Spleen (tissue), 13 donors: ENCODE data around the gene FOXI2. TPM values are rescaled to one million over a fixed set of nuclear protein-coding genes. Genes with fewer than 3 reads are reported as not detected.

ENCODE experiments used
- DNase-seq: peaks from one replicate; pipeline ENCODE4 v3.0.0-alpha.2; 2020
- H3K27ac ChIP-seq, 8 donors: fragments of 200-600 bp; sonication (generic) in 7 of 8; 1 replicate in 4 of 8; 2 replicates in 4 of 8; pipeline versions ENCODE4 v1.5.0 to v1.8.0; 2016 to 2021; ENCODE audit warnings: inconsistent platforms in 4 of 8, mild to moderate bottlenecking in 4 of 8, moderate library complexity in 1 of 8
- H3K27me3 ChIP-seq, 7 donors: fragments of 200-600 bp; sonication (generic) in 6 of 7; replicated peaks in 1 of 7; 1 replicate in 4 of 7; 2 replicates in 3 of 7; pipeline versions ENCODE4 v1.5.0 to v1.8.0; 2016 to 2021; ENCODE audit warnings: inconsistent platforms in 3 of 7, mild to moderate bottlenecking in 1 of 7
- H3K36me3 ChIP-seq, 6 donors: fragments of 200-600 bp; sonication (generic) in 5 of 6; 1 replicate in 4 of 6; 2 replicates in 2 of 6; pipeline versions ENCODE4 v1.5.0 to v1.8.0; 2016 to 2021; ENCODE audit warnings: inconsistent platforms in 2 of 6
- H3K4me1 ChIP-seq, 6 donors: fragments of 200-600 bp; sonication (generic) in 5 of 6; 1 replicate in 3 of 6; 2 replicates in 3 of 6; pipeline versions ENCODE4 v1.5.0 to v1.8.0; 2016 to 2021; ENCODE audit warnings: inconsistent platforms in 3 of 6
- H3K4me3 ChIP-seq, 8 donors: fragments of 200-600 bp; sonication (generic) in 7 of 8; 1 replicate in 4 of 8; 2 replicates in 4 of 8; pipeline versions ENCODE4 v1.5.0 to v1.8.0; 2016 to 2021; ENCODE audit warnings: inconsistent platforms in 4 of 8, mild to moderate bottlenecking in 4 of 8, moderate library complexity in 2 of 8
- H3K9me3 ChIP-seq, 8 donors: fragments of 200-600 bp; sonication (generic) in 7 of 8; 1 replicate in 4 of 8; 2 replicates in 4 of 8; pipeline versions ENCODE4 v1.5.0 to v1.8.0; 2016 to 2021; ENCODE audit warnings: inconsistent platforms in 4 of 8
- POLR2A ChIP-seq, 3 donors: fragments of 450-650 bp; IDR thresholded peaks; one replicate each; pipeline ENCODE4 v1.5.1; 2017; ENCODE audit warnings: antibody characterized with exemption in 3 of 3, mild to moderate bottlenecking in 1 of 3
- POLR2AphosphoS5 ChIP-seq, 3 donors: sonication (generic); formaldehyde crosslinking; IDR thresholded peaks; one replicate each; pipeline ENCODE4 v1.5.1; 2017; ENCODE audit warnings: antibody characterized with exemption in 3 of 3
- WGBS, 5 donors: extraction: QIAGEN DNeasy Blood & Tissue Kit in 3 of 5; methylation state at CpG; one replicate each; pipeline versions ENCODE4 v1.1.5 to v1.1.7; 2013 to 2018; 5-methylcytosine and 5-hydroxymethylcytosine counted together
- intact Hi-C: fragments of 100-400 bp; cut with DNase I; formaldehyde crosslinking; loops from one replicate; pipeline ENCODE4 v1.15.0; 2023; ENCODE audit warnings: low total_unique reads
- long read RNA-seq, 2 donors: transcript quantifications; one replicate each; lab custom pipeline, GENCODE V29; 2026
- polyA plus RNA-seq, 3 donors: library from polyadenylated mRNA; stranded (reverse); fragments of 200-250 nt; gene quantifications; one replicate each; pipeline ENCODE4 v1.2.1, GENCODE V29; 2013
- total RNA-seq, 7 donors: library from RNA; depleted of rRNA in 3 of 7; stranded (reverse); fragments of >200 nt in 3 of 7; fragmentation: NEBNext Ultra II Directional in 4 of 7; extraction: Animal tissue kit (Norgen Biotek cat#: 25700) in 4 of 7; gene quantifications; one replicate each; pipeline versions ENCODE4 v1.1.0 to v1.2.1, GENCODE V29; 2016 to 2021
- TF ChIP-seq, protein P1 (sequence below), 11 experiments: fragments of 200-600 bp in 7 of 11; fragments of 450-650 bp in 4 of 11; sonication (generic) in 4 of 11; IDR thresholded peaks in 8 of 11; conservative IDR thresholded peaks in 3 of 11; 1 replicate in 7 of 11; 2 replicates in 4 of 11; pipeline versions ENCODE4 v1.4.0 to v1.8.0; 2016 to 2021; ENCODE audit warnings: antibody characterized with exemption in 11 of 11, inconsistent platforms in 4 of 11, mild to moderate bottlenecking in 1 of 11
- donor health status: healthy with polysubstance abuse.
- donor health status: DM: no; HTN: no; CAD: no; lungs with moderate emphysema.
- donor health status: DM: no; HTN: no; CAD: no.
- donor health status: Bipolar disorder and iron deficiency.
- donor health status: healthy.
- donor health status: DM: no; HTN: no; CAD: no.
- donor health status: DM: yes; HTN: yes; CAD: no.

FOXI2 gene
- 1 to 10 TPM in 3 of 7 donors, under 1 TPM in 3, not detected in 1; 0.20 to 1.7 (median 0.91) TPM for total RNA-seq
- polyA plus RNA-seq: under 1 TPM; 0.05 to 0.29 (median 0.11) TPM
- long read RNA-seq, donor 1: 0 reads
- long read RNA-seq, donor 2: 0 reads

DNA sequence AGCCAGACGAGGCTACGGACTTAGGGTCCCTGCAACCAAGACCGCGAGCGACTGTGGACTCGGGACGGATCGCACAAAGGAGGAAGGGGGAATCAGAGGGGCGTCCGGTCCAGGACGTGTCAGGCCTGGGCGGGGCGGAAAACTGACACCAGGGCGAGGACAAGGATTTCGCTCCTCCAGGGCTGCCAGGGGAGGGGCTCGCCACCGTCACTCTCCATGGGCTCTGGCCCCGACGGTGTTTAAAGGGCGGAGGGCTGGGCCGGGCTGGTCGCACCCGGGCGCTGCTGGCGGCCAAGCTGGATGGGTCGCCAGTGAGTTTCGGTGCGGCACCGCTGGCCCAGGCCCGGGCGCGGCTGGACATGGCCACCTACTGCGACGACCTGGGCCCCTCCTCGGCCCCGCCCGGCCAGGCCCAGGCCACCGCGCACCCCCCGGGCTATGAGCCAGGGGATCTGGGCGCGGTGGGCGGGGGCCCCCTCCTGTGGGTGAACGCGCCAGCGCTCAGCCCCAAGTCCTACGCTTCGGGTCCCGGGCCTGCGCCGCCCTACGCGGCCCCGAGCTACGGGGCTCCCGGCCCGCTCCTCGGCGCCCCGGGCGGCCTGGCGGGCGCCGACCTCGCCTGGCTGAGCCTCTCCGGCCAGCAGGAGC is at the start of gene FOXI2:
Gene FOXI2, plus strand, starts transcription at position 271 of the 648 bp plus-strand sequence. Its CDS starts 89 bp downstream, at position 360.
- TF ChIP-seq POLR2AphosphoS5 (IDR thresholded peaks at IDR 0.05): peak in 1 of 3 donors; percentile 25
- TF ChIP-seq, protein P1, sequence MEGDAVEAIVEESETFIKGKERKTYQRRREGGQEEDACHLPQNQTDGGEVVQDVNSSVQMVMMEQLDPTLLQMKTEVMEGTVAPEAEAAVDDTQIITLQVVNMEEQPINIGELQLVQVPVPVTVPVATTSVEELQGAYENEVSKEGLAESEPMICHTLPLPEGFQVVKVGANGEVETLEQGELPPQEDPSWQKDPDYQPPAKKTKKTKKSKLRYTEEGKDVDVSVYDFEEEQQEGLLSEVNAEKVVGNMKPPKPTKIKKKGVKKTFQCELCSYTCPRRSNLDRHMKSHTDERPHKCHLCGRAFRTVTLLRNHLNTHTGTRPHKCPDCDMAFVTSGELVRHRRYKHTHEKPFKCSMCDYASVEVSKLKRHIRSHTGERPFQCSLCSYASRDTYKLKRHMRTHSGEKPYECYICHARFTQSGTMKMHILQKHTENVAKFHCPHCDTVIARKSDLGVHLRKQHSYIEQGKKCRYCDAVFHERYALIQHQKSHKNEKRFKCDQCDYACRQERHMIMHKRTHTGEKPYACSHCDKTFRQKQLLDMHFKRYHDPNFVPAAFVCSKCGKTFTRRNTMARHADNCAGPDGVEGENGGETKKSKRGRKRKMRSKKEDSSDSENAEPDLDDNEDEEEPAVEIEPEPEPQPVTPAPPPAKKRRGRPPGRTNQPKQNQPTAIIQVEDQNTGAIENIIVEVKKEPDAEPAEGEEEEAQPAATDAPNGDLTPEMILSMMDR (IDR thresholded peaks at IDR 0.05 in 8 of 11, conservative IDR thresholded peaks at IDR 0.05 in 3 of 11): no peak
- no peak for DNase-seq
- 2 to 8% (median 3%) methylated on average over 27 to 66 of the region's 66 CpGs for WGBS, 5 donors
- Histone ChIP-seq H3K4me3 (peak within 1 kb of the TSS in 6 of 8 donors; percentile 10 to 52 (median 18)), H3K4me1 (peaks cover 0 to 30% (median 18%) of the 10 kb centered on the region in 6 donors), H3K36me3 (no peaks in the 10 kb centered on the region), H3K27ac (peak within 1 kb of the TSS in 2 of 8 donors; percentile 38), H3K27me3 (peaks cover 0 to 78% (median 46%) of the 10 kb centered on the region in 7 donors), H3K9me3 (no peaks in the 10 kb centered on the region)
- intact Hi-C loops: no loop called here

DNA sequence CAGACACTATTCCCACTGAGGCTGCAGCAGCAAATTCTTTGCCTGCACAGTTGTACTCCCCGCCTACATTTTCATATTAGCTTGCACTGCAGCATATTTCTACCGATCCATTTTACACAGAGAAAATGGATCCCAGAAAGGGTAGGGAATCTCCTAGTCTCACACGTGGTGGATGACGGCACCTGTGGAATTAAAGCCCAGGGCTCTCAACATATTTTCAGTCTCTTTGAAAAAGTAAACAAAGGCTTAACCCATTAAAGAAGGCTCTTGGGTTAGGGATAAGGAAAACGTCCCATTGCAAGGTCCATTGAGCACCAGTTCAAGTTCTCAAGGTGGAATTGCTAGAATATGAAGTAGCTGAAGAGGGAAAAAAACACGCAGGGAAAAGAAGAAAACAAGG is 49.4 kb upstream of the FOXI2 start:
- TF ChIP-seq POLR2AphosphoS5 (IDR thresholded peaks at IDR 0.05) (no peak), POLR2A (IDR thresholded peaks at IDR 0.05) (no peak)
- TF ChIP-seq, protein P1 (IDR thresholded peaks at IDR 0.05 in 8 of 11, conservative IDR thresholded peaks at IDR 0.05 in 3 of 11): no peak
- Histone ChIP-seq H3K27ac (no peak overlapping the region), H3K4me1 (no peaks in the 10 kb centered on the region), H3K27me3 (peaks cover 0 to 4% (median 0%) of the 10 kb centered on the region in 7 donors), H3K4me3 (no peak overlapping the region), H3K36me3 (no peaks in the 10 kb centered on the region), H3K9me3 (no peaks in the 10 kb centered on the region)
- intact Hi-C loops: no loop called here
- 67 to 75% (median 70%) methylated on average over 6 of the region's 6 CpGs for WGBS, 5 donors
- no peak for DNase-seq

DNA sequence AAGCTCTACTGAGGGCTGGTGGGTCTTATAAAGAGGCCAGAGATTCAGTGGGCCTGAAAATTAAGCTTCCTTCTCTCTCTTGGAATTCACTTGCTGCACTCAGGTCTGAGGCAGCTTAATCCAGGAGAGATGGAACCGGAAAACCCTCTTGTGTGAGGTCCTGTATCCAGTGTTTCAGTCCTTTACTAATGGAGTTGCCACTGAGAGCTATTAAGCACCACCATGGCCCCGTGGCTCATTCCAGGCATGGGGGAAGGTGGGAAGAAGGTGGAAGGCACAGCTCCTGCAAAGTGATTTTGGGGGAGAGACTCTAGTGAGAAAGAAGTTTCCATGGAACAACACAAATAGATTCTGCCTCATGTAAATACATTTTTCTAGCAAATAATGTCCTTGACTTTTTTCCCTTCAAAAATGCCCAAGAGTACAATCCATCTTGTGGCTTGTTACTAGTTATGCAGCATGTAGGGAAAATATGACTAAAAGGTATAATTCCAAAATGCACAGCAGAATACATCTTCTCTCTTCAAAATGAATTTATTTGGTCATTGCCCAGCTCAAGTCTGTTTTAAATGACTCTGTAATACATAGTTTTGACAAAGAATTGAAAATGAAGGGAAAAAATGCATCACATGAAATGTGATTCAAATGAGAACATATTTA is 46.7 kb upstream of the FOXI2 start:
- H3K4me1 ChIP-seq: no peaks in the 10 kb centered on the region
- TF ChIP-seq POLR2A (IDR thresholded peaks at IDR 0.05) (no peak), POLR2AphosphoS5 (IDR thresholded peaks at IDR 0.05) (no peak)
- TF ChIP-seq, protein P1 (IDR thresholded peaks at IDR 0.05 in 8 of 11, conservative IDR thresholded peaks at IDR 0.05 in 3 of 11): no peak
- H3K27ac ChIP-seq: no peak overlapping the region
- peaks cover 0 to 5% (median 0%) of the 10 kb centered on the region in 7 donors for H3K27me3 ChIP-seq
- WGBS, 5 donors: 76 to 83% (median 80%) methylated on average over 2 of the region's 2 CpGs
- H3K9me3 ChIP-seq: no peaks in the 10 kb centered on the region
- DNase-seq: no peak
- intact Hi-C loops: no loop called here
- no peak overlapping the region for H3K4me3 ChIP-seq
- H3K36me3 ChIP-seq: no peaks in the 10 kb centered on the region

DNA sequence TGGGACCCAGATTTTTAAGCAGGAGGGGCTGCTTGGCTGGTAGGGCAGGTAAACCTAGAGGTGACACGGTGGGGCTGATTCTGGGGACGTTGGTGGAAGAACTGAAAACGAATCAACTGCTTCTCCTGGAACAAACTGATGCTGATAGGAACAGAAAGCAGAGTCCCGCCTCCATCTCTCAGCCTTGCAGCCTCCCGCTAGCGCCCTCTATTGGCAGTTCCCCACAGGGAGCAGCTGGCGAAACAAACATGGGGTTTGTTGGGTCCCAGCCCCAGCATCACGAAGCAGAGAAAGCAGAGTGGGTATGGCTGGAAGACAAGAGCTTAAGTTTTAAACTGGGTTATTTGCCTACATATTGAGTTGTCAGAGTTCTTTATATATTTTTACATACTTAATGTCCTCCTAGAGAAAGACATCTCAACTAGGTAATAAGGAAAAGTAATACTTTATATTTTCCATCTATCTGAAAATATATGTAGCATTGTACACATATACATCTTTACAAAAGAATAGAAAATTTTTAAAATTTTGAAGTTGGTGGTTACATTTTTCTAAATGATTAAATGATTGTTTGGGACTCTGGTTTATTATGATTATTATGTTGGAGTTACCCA is 42.3 kb upstream of the FOXI2 start:
- intact Hi-C loops: no loop called here
- Histone ChIP-seq H3K4me3 (no peak overlapping the region), H3K36me3 (no peaks in the 10 kb centered on the region), H3K9me3 (no peaks in the 10 kb centered on the region), H3K27ac (no peak overlapping the region), H3K4me1 (no peaks in the 10 kb centered on the region), H3K27me3 (peaks cover 0 to 17% (median 3%) of the 10 kb centered on the region in 7 donors)
- no peak for DNase-seq
- TF ChIP-seq POLR2A (IDR thresholded peaks at IDR 0.05) (no peak), POLR2AphosphoS5 (IDR thresholded peaks at IDR 0.05) (no peak)
- TF ChIP-seq, protein P1 (IDR thresholded peaks at IDR 0.05 in 8 of 11, conservative IDR thresholded peaks at IDR 0.05 in 3 of 11): no peak
- WGBS, 5 donors: 35 to 46% (median 42%) methylated on average over 8 of the region's 8 CpGs
